GM18505 (cell line): ENCODE measurements around the gene AGAP1.

ENCODE experiments used
- ATAC-seq: cut with Tn5 transposase; IDR thresholded peaks from one replicate; pipeline ENCODE4 v1.9.1; 2021; ENCODE audit not compliant: unreplicated experiment
- POLR2A ChIP-seq: IDR thresholded peaks from 4 replicates; pipeline ENCODE4 v1.6.1; 2011; ENCODE audit warnings: borderline replicate concordance; ENCODE audit not compliant: insufficient read depth, insufficient read length; ENCODE audit errors: extremely low read depth

AGAP1 gene

DNA sequence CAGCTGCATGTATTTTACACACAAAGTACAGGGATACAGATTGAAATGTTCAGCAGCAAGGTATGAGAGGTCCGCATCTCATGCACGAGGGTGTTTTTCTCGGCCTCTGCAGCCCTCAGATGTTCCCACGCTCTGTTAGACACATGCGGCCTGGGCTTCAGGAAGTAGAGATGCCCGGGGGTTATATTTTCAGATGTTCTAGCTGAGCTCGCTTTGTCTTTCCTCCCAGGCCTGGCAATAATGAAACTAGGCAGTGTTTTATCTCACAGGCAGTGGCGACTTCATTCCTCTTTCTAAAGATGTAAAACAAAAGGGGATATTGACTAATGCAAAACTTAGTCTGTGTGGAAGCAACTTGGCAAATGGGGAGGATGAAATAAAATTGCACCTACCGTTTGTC, 483.6 kb downstream of the AGAP1 start:
- no peak for ATAC-seq
- TF ChIP-seq POLR2A = no peak

DNA sequence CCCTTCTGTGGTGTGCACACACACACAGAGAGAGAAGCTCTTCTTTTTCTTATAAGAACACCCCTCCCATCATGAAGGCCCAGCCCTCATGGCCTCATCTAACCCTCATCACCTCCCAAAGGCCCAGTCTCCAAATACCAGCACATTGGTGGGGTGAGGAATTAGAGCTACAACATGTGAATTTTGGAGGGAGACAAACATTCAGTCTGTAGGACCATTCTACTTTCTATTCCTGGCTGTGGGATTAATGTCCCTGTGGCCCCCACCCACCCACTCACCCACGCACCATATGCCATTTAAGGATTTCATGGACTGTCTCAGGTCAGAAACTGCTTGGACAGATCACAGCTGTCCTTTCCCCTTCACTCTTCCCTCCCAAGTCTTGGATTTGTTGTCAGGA, 484.2 kb downstream of the AGAP1 start:
- no peak for ATAC-seq

DNA sequence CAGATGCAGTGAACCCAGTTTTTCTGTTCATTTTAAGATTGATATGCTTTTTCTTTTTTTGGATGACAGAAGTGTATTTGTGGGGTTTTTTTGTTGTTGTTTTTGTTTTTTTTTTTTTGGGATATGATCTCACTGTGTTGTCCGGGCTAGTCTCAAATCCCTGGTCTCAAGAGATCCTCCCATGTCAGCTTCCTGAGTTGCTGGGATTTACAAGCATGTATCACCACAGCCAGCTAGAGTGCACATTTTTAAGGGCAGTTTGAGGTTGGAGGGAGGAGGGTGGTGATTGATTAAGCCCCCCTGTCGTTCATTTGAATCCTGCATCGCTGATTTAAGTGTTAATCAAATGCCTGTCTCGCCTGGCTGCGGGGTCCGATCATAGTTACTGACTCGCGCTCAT, 485.2 kb downstream of the AGAP1 start:
- TF ChIP-seq POLR2A = no peak
- ATAC-seq = no peak

More for the DNA sequence above, 484.2 kb downstream of the AGAP1 start:
- TF ChIP-seq POLR2A = no peak

DNA sequence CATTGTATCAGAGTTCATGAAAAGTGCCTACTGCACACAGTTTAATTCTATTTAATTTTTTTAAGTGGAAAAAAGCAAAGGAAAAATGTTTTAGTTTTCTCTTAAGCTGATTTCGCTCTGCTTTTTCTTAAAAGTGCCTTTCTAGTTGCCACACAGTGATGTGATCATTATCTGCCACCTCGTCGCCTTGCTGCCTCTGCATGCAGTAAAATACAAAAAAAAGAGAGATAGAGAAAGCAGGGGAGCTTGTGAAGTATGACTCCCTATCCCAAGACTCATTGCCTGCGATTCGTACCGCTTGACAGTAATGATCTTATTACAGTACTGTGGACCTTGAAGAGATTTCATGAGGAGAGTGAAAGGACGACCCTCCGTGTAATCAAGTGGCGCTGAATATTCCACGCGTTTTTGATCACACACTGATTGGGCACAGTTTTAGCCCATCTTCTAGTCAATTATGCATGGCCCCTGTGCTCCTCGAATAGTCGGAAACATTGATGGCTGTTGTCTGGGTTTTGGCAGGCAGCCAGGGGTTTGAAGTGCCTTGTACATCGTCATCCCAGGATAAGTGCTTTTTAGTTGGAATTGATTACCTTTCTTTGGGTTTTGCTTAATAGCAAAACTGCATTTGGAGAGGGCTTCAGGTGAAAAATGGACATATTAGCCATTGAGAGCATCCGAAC, 486.1 kb downstream of the AGAP1 start:
- ATAC-seq = no peak
- TF ChIP-seq POLR2A = no peak

DNA sequence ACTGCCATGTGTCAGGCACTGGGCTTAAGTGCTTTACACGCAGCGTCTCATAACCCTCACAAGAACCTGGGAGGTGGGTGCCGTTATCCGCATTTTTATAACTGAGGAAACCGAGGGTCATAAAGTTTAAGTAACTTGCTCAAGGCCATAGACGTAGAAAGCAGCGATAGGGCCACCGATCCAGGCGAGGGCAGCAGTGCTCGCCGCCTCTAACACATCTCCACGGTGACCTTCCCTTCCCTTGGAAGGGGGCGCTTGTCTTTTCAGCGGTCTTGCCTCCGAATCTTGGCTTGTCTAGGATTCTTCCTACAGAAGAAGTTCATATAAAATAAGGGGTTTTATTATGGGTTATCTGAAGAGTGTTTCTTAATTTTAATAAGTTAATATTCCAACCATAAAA, 487.8 kb downstream of the AGAP1 start:
- no peak for ATAC-seq

DNA sequence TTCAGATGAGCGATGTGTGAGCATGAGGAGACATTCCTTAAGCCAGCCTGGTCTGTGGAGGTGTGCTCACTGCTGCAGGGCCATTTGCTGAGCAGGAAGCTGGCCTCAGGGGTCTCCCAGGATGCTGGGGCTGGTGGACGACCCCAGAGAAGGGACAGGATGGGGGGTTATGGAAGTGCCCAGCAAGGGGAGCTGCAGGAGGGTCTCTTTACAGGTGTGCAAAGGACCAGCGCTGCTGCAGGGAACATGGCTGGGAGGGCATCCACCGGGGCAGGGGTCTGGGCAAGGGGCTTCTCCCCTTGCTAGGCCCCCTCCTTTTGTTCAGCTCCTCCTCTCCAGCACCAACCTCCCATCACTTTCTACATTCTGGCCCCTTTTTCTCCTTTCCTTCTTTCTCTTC, 489.2 kb downstream of the AGAP1 start:
- no peak for ATAC-seq
- no peak for TF ChIP-seq POLR2A

More for the DNA sequence above, 487.8 kb downstream of the AGAP1 start:
- no peak for TF ChIP-seq POLR2A

DNA sequence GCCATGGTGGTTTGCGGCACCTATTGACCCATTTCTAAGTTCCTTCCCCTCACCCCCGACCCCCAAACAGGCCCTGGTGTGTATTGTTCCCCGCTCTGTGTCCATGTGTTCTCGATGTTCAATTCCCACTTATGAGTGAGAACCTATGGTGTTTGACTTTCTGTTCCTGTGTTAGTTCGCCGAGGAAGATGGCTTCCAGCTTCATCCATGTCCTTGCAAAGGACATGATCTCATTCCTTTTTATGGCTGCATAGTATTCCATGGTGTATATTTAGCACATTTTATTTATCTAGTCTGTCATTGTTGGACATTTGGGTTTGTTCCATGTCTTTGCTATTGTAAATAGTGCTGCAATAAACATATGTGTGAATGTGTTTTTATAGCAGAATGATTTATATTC, 490.7 kb downstream of the AGAP1 start:
- ATAC-seq = no peak

DNA sequence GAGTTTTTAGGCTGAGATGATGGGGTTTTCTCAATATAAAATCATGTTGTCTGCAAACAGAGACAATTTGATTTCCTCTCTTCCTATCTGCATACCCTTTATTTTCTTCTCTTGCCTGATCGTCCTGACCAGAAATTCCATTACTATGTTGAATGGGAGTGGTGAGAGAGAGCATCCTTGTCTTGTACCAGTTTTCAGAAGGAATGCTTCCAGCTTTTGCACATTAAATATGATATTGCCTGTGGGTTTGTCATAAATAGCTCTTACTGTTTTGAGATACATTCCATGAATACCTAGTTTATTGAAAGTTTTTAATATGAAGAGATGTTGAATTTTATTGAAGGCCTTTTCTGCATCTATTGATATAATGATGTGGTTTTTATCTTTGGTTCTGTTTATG, 492.5 kb downstream of the AGAP1 start:
- no peak for ATAC-seq
- TF ChIP-seq POLR2A = no peak

More for the DNA sequence above, 490.7 kb downstream of the AGAP1 start:
- TF ChIP-seq POLR2A = no peak

DNA sequence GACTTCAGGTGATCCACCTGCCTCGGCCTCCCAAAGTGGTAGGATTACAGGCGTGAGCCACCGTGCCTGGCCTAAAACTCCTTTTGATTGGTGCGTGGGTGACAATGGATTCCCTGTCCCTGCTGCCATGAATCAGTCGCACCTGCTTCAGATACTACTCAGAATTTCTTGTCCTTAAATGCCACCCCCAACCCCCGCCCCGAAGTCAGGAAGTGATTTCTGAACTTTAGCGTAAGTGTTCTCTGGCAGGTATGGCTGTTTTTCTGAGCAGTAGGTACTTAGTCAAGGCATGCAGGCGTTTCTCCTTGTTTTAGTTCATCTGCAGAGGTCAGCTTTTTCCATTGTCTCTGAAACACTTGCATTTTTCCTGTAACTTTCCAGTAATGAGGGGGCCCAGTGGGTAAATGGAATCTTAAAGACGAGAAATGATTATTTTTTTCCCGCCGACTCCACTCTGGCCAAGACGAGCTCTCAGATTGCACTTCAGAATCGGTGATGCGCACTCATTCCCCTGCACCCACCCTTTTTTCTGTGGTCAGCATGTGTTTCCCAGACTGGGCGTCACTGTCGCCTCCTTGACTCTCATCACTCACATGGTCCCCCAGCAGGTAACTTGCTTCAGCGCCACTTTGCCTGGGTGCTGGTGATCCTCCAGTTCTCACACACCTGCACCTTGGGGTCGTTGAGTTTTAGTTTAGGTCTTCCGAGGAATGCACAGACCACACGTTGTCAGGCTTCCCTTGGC, 494.6 kb downstream of the AGAP1 start:
- ATAC-seq = no peak
- no peak for TF ChIP-seq POLR2A

DNA sequence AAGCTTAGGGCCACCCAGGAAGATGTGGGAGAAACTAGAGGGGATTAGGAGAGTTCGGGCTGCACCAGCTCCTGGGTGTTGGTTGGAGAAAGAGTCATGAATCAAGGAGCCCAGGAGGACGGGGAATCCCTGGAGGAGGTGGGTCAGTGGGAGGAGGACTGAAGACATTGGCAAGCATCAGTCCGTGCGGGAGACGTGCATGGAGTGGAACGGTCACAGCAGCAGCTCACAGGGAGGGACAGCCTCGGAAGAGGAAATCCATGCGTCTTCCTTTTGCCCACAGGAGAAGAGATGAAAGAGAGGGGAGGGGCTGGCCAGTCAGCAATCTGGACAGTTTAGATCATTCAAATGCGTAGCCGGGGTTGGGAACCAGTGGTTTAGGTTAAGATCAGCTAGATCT, 495.7 kb downstream of the AGAP1 start:
- no peak for ATAC-seq
- TF ChIP-seq POLR2A = no peak

DNA sequence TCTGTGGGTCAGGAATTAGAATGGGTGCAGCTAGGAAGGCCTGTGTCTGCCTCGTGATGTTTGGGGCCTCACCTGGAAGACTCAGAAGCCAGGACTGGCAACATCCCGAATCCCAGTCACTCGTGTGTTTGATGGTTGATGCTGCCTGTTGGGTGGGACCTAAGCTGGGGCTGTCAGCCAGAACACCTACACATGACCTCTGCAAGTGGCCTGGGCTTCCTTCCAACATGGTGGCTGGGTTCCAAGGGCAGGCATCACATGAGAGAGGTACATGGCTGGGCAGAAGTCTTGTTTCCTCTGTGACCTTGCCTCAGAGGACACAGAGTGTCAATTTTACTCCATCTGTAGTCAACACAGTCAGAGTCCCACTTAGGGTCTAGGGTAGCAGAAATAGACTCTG, 496.5 kb downstream of the AGAP1 start:
- TF ChIP-seq POLR2A = no peak
- no peak for ATAC-seq

DNA sequence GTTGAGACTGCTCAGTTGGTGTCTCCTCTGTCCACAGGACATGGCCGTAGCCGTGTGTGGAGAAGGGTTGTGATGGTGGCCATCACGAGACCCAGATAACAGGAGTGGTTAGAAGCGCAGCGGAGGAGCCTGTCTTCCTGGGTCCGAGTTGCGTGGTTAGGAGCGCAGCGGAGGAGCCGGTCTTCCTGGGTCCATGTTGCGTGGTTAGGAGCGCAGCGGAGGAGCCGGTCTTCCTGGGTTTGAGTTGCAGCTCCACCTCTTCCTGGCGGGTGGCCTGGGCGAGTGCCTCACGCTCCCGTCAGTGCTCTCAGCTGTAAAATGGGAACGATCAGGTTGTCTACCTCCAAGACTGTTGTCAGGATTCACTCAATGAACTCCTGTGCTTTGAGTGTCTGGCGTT, 498.2 kb downstream of the AGAP1 start:
- no peak for TF ChIP-seq POLR2A
- ATAC-seq = no peak

DNA sequence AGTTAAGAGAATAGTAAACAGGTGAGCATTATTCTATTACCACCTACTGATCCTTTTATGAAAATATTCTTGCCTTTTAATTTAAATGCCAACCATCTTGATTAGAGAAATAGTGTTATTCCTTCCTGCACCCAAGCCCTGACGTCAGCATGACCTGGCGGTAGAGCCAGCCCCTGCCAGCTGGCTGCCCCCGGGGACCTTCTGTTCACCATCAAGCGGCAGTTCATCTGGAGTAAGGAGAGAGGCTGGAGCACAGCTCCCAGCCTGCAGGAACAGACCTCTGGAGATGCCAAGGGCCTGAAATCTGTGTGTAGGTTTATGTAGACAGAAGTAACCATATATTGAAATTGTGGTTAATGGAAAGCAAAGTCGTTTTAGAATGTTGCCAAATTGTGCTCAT, 502.6 kb downstream of the AGAP1 start:
- TF ChIP-seq POLR2A = no peak

DNA sequence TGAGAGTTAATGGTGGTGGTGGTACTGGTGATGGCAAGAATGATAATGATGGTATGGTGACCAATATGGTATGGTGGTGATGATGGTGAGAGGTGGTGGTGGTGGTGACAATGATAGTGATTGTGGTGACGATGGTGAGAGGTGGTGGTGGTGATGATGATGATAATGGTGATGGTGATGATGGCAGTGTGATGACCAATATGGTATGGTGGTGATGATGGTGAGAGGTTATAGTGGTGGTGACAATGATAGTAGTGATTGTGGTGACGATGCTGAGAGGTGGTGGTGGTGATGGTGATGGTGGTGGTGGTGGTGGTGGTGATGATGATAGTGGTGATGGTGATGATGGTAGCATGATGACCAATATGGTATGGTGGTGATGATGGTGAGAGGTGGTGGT, 505.2 kb downstream of the AGAP1 start:
- TF ChIP-seq POLR2A = no peak
- no peak for ATAC-seq

More for the DNA sequence above, 502.6 kb downstream of the AGAP1 start:
- ATAC-seq = no peak
